Transverse colon (tissue), 4 donors: Measurements from ENCODE around the gene PSMD11.

Experiments used
- CTCF ChIP-seq, 5 experiments: fragments of 200-600 bp in 3 of 5; fragments of 450-650 bp in 2 of 5; sonication (generic) in 3 of 5; IDR thresholded peaks; 1 replicate in 2 of 5; 2 replicates in 3 of 5; pipeline ENCODE4 v1.5.1; 2016 to 2017; ENCODE audit warnings: antibody characterized with exemption in 5 of 5, inconsistent platforms in 3 of 5, mild to moderate bottlenecking in 2 of 5, moderate library complexity in 1 of 5
- EP300 ChIP-seq: sonication (generic); formaldehyde crosslinking; IDR thresholded peaks from one replicate; pipeline ENCODE4 v1.6.1; 2017; ENCODE audit warnings: antibody characterized with exemption, low read depth
- POLR2A ChIP-seq: fragments of 450-650 bp; IDR thresholded peaks from one replicate; pipeline ENCODE4 v1.6.1; 2016; ENCODE audit warnings: antibody characterized with exemption, mild to moderate bottlenecking, moderate library complexity
- POLR2AphosphoS5 ChIP-seq, 3 donors: sonication (generic); formaldehyde crosslinking; IDR thresholded peaks; one replicate each; pipeline ENCODE4 v1.6.1; 2016; ENCODE audit warnings: antibody characterized with exemption in 3 of 3

GRCh38 chr17:32516450-32516849 lies 72.1 kb downstream of the PSMD11 start:
- TF ChIP-seq CTCF (IDR thresholded peaks at IDR 0.05) (no peak), POLR2AphosphoS5 (IDR thresholded peaks at IDR 0.05) (no peak), EP300 (no peak), POLR2A (no peak)
